ENCODE measurements around the gene UGT1A4.
"Not testable (repeated sequence)": the region's sequence is repeated elsewhere in the genome, so short reads cannot be mapped to it uniquely, and the experiment has no call there.

Gene UGT1A4

GRCh38 chr2:233751212-233752009 lies 32.9 kb downstream of the UGT1A4 start:
- DNase-seq: not testable (repeated sequence)

GRCh38 chr2:233754872-233755611 lies 36.5 kb downstream of the UGT1A4 start:
- DNase-seq: no peak

GRCh38 chr2:233756429-233757081 lies 38.0 kb downstream of the UGT1A4 start:
- DNase-seq: no peak

- DNase-seq: no peak
Observed at GRCh38 chr2:233758141-233758540, 39.6 kb downstream of the UGT1A4 start.

GRCh38 chr2:233758849-233759248 lies 40.3 kb downstream of the UGT1A4 start:
- DNase-seq: no peak

GRCh38 chr2:233760043-233760442 lies 41.5 kb downstream of the UGT1A4 start, which contains the start of gene UGT1A1:
UGT1A1 (plus strand) TSS chr2:233760270; CDS start chr2:233760288, 18 bp downstream.
- no peak for DNase-seq

GRCh38 chr2:233761040-233761769 lies 42.7 kb downstream of the UGT1A4 start:
- DNase-seq: no peak

GRCh38 chr2:233764264-233764663 lies 45.7 kb downstream of the UGT1A4 start:
- no peak for DNase-seq

GRCh38 chr2:233764761-233765160 lies 46.2 kb downstream of the UGT1A4 start:
- no peak for DNase-seq

GRCh38 chr2:233766416-233766815 lies 47.9 kb downstream of the UGT1A4 start:
- no peak for DNase-seq

- DNase-seq: no peak
Observed at GRCh38 chr2:233768076-233768475, 49.5 kb downstream of the UGT1A4 start.

- no peak for DNase-seq
Observed at GRCh38 chr2:233769260-233769659, 50.7 kb downstream of the UGT1A4 start.

- no peak for DNase-seq
Observed at GRCh38 chr2:233772153-233772552, 53.6 kb downstream of the UGT1A4 start.

- no peak for DNase-seq
Observed at GRCh38 chr2:233772583-233772982, 54.0 kb downstream of the UGT1A4 start.

GRCh38 chr2:233773854-233774253 lies 55.3 kb downstream of the UGT1A4 start:
- DNase-seq: no peak

GRCh38 chr2:233775414-233775813 lies 56.9 kb downstream of the UGT1A4 start:
- DNase-seq: no peak

GRCh38 chr2:233778030-233778429 lies 59.5 kb downstream of the UGT1A4 start, which contains the start of gene MROH2A:
MROH2A (plus strand) TSS chr2:233778330; CDS start chr2:233779359, 1,029 bp downstream.
- no peak for DNase-seq

- no peak for DNase-seq
Observed at GRCh38 chr2:233779722-233780121, 61.2 kb downstream of the UGT1A4 start.

- no peak for DNase-seq
Observed at GRCh38 chr2:233780771-233781170, 62.2 kb downstream of the UGT1A4 start.

- no peak for DNase-seq
Observed at GRCh38 chr2:233789554-233789953, 71.0 kb downstream of the UGT1A4 start.

GRCh38 chr2:233791151-233791882 lies 72.8 kb downstream of the UGT1A4 start:
- DNase-seq: no peak

- no peak for DNase-seq
Observed at GRCh38 chr2:233791883-233792329, 73.4 kb downstream of the UGT1A4 start.

Measured in cerebellar nuclear complex (tissue), 1 donor.